Measurements from ENCODE around the gene ZNF292. TPM values are rescaled to one million over a fixed set of nuclear protein-coding genes. Genes with fewer than 3 reads are reported as not detected.

The ZNF292 gene
- total RNA-seq, 4 donors from 2014 or later = 46.2 to 55.5 (median 50.1) TPM

- H3K27me3 ChIP-seq = no peaks in the 10 kb centered on the region
- intact Hi-C loops (cut with DNase I) = no loop called here
- TF ChIP-seq, protein P1, sequence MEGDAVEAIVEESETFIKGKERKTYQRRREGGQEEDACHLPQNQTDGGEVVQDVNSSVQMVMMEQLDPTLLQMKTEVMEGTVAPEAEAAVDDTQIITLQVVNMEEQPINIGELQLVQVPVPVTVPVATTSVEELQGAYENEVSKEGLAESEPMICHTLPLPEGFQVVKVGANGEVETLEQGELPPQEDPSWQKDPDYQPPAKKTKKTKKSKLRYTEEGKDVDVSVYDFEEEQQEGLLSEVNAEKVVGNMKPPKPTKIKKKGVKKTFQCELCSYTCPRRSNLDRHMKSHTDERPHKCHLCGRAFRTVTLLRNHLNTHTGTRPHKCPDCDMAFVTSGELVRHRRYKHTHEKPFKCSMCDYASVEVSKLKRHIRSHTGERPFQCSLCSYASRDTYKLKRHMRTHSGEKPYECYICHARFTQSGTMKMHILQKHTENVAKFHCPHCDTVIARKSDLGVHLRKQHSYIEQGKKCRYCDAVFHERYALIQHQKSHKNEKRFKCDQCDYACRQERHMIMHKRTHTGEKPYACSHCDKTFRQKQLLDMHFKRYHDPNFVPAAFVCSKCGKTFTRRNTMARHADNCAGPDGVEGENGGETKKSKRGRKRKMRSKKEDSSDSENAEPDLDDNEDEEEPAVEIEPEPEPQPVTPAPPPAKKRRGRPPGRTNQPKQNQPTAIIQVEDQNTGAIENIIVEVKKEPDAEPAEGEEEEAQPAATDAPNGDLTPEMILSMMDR (IDR thresholded peaks at IDR 0.05) = no peak
- no peak for TF ChIP-seq POLR2A (IDR thresholded peaks at IDR 0.05)
- no peak for DNase-seq
- H3K27ac ChIP-seq = no peak overlapping the region
- 90 to 100% methylated on average over 1 of the region's 1 CpG for WGBS, 2 donors
- no peaks in the 10 kb centered on the region for H3K9me3 ChIP-seq
- H3K36me3 ChIP-seq = peaks cover 23 to 25% of the 10 kb centered on the region in 2 donors
- H3K4me1 ChIP-seq = peaks cover 0 to 7% of the 10 kb centered on the region in 2 donors
- no peak overlapping the region for H3K4me3 ChIP-seq (replicated peaks in 1 of 3)
Measured at GRCh38 chr6:87251225-87251624, 95.9 kb downstream of the ZNF292 start.

DNA sequence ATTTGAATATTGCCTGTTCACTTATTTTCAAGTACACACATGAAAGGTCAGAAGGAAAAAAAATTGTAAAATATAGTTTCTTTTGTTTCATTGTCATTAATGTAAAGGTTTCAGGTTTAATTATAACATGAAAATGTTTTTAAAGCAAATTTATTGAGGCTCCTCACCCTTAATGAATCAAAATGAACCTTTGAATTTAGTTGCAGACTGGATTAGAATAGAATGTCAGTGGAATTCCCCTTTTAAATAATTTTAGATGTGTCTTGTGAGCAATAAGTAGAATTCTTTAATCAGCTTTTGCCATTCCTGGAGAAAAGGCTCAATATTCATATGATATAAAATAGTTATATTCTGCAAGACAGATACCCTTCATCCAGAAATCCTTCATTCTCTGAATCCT lies 96.4 kb downstream of the ZNF292 start:
- TF ChIP-seq POLR2A (IDR thresholded peaks at IDR 0.05) = no peak
- TF ChIP-seq, protein P1 (IDR thresholded peaks at IDR 0.05) = no peak
- Histone ChIP-seq H3K27me3 (no peaks in the 10 kb centered on the region), H3K4me1 (peaks cover 0 to 7% of the 10 kb centered on the region in 2 donors), H3K27ac (no peak overlapping the region), H3K36me3 (peaks cover 22 to 24% of the 10 kb centered on the region in 2 donors), H3K9me3 (no peaks in the 10 kb centered on the region), H3K4me3 (replicated peaks in 1 of 3) (no peak overlapping the region)
- no peak for DNase-seq
- intact Hi-C loops (cut with DNase I) = no loop called here

DNA sequence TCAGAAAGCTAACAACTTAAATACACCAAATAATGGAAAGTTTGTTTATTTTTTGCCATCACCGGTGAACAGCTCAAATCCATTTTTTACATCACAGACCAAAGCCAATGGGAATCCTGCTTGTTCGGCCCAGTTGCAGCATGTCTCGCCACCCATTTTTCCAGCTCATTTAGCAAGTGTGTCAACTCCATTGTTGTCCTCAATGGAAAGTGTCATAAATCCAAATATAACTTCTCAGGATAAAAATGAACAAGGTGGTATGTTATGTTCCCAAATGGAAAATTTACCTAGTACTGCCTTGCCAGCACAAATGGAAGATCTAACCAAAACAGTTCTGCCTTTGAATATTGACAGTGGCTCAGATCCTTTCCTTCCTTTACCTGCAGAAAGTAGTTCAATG lies 101.7 kb downstream of the ZNF292 start:
- no peaks in the 10 kb centered on the region for H3K27me3 ChIP-seq
- H3K27ac ChIP-seq = no peak overlapping the region
- no peak overlapping the region for H3K4me3 ChIP-seq (replicated peaks in 1 of 3)
- H3K9me3 ChIP-seq = no peaks in the 10 kb centered on the region
- TF ChIP-seq, protein P1 (IDR thresholded peaks at IDR 0.05) = no peak
- TF ChIP-seq POLR2A (IDR thresholded peaks at IDR 0.05) = no peak
- peaks cover 21 to 26% of the 10 kb centered on the region in 2 donors for H3K36me3 ChIP-seq
- 94% methylated on average over 3 of the region's 3 CpGs for WGBS, 2 donors
- intact Hi-C loops (cut with DNase I) = no loop called here
- no peak for DNase-seq
- no peaks in the 10 kb centered on the region for H3K4me1 ChIP-seq

- intact Hi-C loops (cut with DNase I) = no loop called here
- no peak for DNase-seq
- Histone ChIP-seq H3K4me1 (no peaks in the 10 kb centered on the region), H3K36me3 (peaks cover 21 to 26% of the 10 kb centered on the region in 2 donors), H3K9me3 (no peaks in the 10 kb centered on the region), H3K27ac (no peak overlapping the region), H3K27me3 (no peaks in the 10 kb centered on the region), H3K4me3 (replicated peaks in 1 of 3) (no peak overlapping the region)
- TF ChIP-seq, protein P1 (IDR thresholded peaks at IDR 0.05) = no peak
- no peak for TF ChIP-seq POLR2A (IDR thresholded peaks at IDR 0.05)
- 95 to 96% methylated on average over 4 of the region's 4 CpGs for WGBS, 2 donors
Measured at GRCh38 chr6:87257565-87257964, 102.2 kb downstream of the ZNF292 start.

- peaks cover 21 to 26% of the 10 kb centered on the region in 2 donors for H3K36me3 ChIP-seq
- H3K27ac ChIP-seq = no peak overlapping the region
- TF ChIP-seq, protein P1 (IDR thresholded peaks at IDR 0.05) = no peak
- TF ChIP-seq POLR2A (IDR thresholded peaks at IDR 0.05) = no peak
- DNase-seq = no peak
- H3K9me3 ChIP-seq = no peaks in the 10 kb centered on the region
- WGBS, 2 donors = 97 to 99% methylated on average over 7 of the region's 7 CpGs
- intact Hi-C loops (cut with DNase I) = no loop called here
- H3K4me1 ChIP-seq = no peaks in the 10 kb centered on the region
- H3K4me3 ChIP-seq (replicated peaks in 1 of 3) = no peak overlapping the region
- H3K27me3 ChIP-seq = no peaks in the 10 kb centered on the region
Measured at GRCh38 chr6:87257975-87258374, 102.6 kb downstream of the ZNF292 start.
